ENCODE measurements around the gene NELL1. TPM values are rescaled to one million over a fixed set of nuclear protein-coding genes. Genes with fewer than 3 reads are reported as not detected.

Gene NELL1
- total and polyA plus RNA-seq, 3 experiments from 2014 or later: not detected

GRCh38 chr11:21372672-21373071 is 703.3 kb downstream of the NELL1 start:
- Mint-ChIP-seq H3K9me3 (peaks cover 0 to 20% (median 12%) of the 10 kb centered on the region in 5 donors), H3K27me3 (no peaks in the 10 kb centered on the region), H3K4me1 (no peaks in the 10 kb centered on the region), H3K27ac (no peak overlapping the region), H3K36me3 (no peaks in the 10 kb centered on the region), H3K4me3 (no peak overlapping the region)
- Histone ChIP-seq H3K4me1 (ENCODE audit: insufficient read depth, low read length) (no peaks in the 10 kb centered on the region), H3K4me3 (ENCODE audit: low read length) (no peak overlapping the region), H3K9me3 (ENCODE audit: low read length) (no peaks in the 10 kb centered on the region), H3K36me3 (ENCODE audit: insufficient read depth, low read length) (no peaks in the 10 kb centered on the region), H3K27me3 (ENCODE audit: insufficient read depth, low read length, poor library complexity, severe bottlenecking) (no peaks in the 10 kb centered on the region), H3K27ac (ENCODE audit: low read depth, low read length) (no peak overlapping the region)
- ChIA-PET CTCF (no interaction called here), POLR2A (no interaction called here)
- no peak for DNase-seq

GRCh38 chr11:21374376-21374775 is 705.0 kb downstream of the NELL1 start:
- no peak overlapping the region for H3K27ac ChIP-seq (ENCODE audit: low read depth, low read length)
- no peaks in the 10 kb centered on the region for H3K27me3 ChIP-seq (ENCODE audit: insufficient read depth, low read length, poor library complexity, severe bottlenecking)
- Mint-ChIP-seq H3K36me3 (no peaks in the 10 kb centered on the region), H3K27me3 (no peaks in the 10 kb centered on the region), H3K4me3 (no peak overlapping the region), H3K4me1 (no peaks in the 10 kb centered on the region), H3K9me3 (peaks cover 0 to 22% (median 14%) of the 10 kb centered on the region in 5 donors), H3K27ac (no peak overlapping the region)
- no peaks in the 10 kb centered on the region for H3K4me1 ChIP-seq (ENCODE audit: insufficient read depth, low read length)
- POLR2A ChIA-PET: no interaction called here
- no peaks in the 10 kb centered on the region for H3K9me3 ChIP-seq (ENCODE audit: low read length)
- no peak overlapping the region for H3K4me3 ChIP-seq (ENCODE audit: low read length)
- no peaks in the 10 kb centered on the region for H3K36me3 ChIP-seq (ENCODE audit: insufficient read depth, low read length)
- CTCF ChIA-PET: no interaction called here
- no peak for DNase-seq

GRCh38 chr11:21385669-21386440 is 716.5 kb downstream of the NELL1 start:
- H3K27ac Mint-ChIP-seq: no peak overlapping the region
- Histone ChIP-seq H3K4me3 (ENCODE audit: low read length) (no peak overlapping the region), H3K9me3 (ENCODE audit: low read length) (no peaks in the 10 kb centered on the region), H3K4me1 (ENCODE audit: insufficient read depth, low read length) (no peaks in the 10 kb centered on the region), H3K36me3 (ENCODE audit: insufficient read depth, low read length) (no peaks in the 10 kb centered on the region), H3K27me3 (ENCODE audit: insufficient read depth, low read length, poor library complexity, severe bottlenecking) (no peaks in the 10 kb centered on the region), H3K27ac (ENCODE audit: low read depth, low read length) (no peak overlapping the region)
- no peak overlapping the region for H3K4me3 Mint-ChIP-seq
- CTCF ChIA-PET: no interaction called here
- no peaks in the 10 kb centered on the region for H3K4me1 Mint-ChIP-seq
- DNase-seq: no peak
- H3K27me3 Mint-ChIP-seq: no peaks in the 10 kb centered on the region
- H3K9me3 Mint-ChIP-seq: peaks cover 6 to 47% (median 11%) of the 10 kb centered on the region in 5 donors
- H3K36me3 Mint-ChIP-seq: no peaks in the 10 kb centered on the region
- POLR2A ChIA-PET: no interaction called here

GRCh38 chr11:21390430-21390829 is 721.0 kb downstream of the NELL1 start:
- Histone ChIP-seq H3K27me3 (ENCODE audit: insufficient read depth, low read length, poor library complexity, severe bottlenecking) (no peaks in the 10 kb centered on the region), H3K4me1 (ENCODE audit: insufficient read depth, low read length) (no peaks in the 10 kb centered on the region), H3K27ac (ENCODE audit: low read depth, low read length) (no peak overlapping the region), H3K36me3 (ENCODE audit: insufficient read depth, low read length) (no peaks in the 10 kb centered on the region), H3K4me3 (ENCODE audit: low read length) (no peak overlapping the region), H3K9me3 (ENCODE audit: low read length) (no peaks in the 10 kb centered on the region)
- Mint-ChIP-seq H3K27ac (no peak overlapping the region), H3K36me3 (no peaks in the 10 kb centered on the region), H3K9me3 (peaks cover 9 to 32% (median 10%) of the 10 kb centered on the region in 5 donors), H3K4me3 (no peak overlapping the region), H3K4me1 (no peaks in the 10 kb centered on the region), H3K27me3 (no peaks in the 10 kb centered on the region)
- POLR2A ChIA-PET: no interaction called here
- DNase-seq: no peak
- CTCF ChIA-PET: no interaction called here

GRCh38 chr11:21396342-21397008 is 727.1 kb downstream of the NELL1 start:
- CTCF ChIA-PET: no interaction called here
- Mint-ChIP-seq H3K27me3 (no peaks in the 10 kb centered on the region), H3K36me3 (no peaks in the 10 kb centered on the region), H3K27ac (no peak overlapping the region), H3K4me1 (no peaks in the 10 kb centered on the region), H3K9me3 (peaks cover 5 to 37% (median 20%) of the 10 kb centered on the region in 5 donors), H3K4me3 (no peak overlapping the region)
- H3K27me3 ChIP-seq (ENCODE audit: insufficient read depth, low read length, poor library complexity, severe bottlenecking): no peaks in the 10 kb centered on the region
- H3K4me3 ChIP-seq (ENCODE audit: low read length): no peak overlapping the region
- POLR2A ChIA-PET: no interaction called here
- H3K9me3 ChIP-seq (ENCODE audit: low read length): no peaks in the 10 kb centered on the region
- H3K27ac ChIP-seq (ENCODE audit: low read depth, low read length): no peak overlapping the region
- DNase-seq: no peak
- no peaks in the 10 kb centered on the region for H3K36me3 ChIP-seq (ENCODE audit: insufficient read depth, low read length)
- H3K4me1 ChIP-seq (ENCODE audit: insufficient read depth, low read length): no peaks in the 10 kb centered on the region

GRCh38 chr11:21398195-21398594 is 728.8 kb downstream of the NELL1 start:
- Histone ChIP-seq H3K4me1 (ENCODE audit: insufficient read depth, low read length) (no peaks in the 10 kb centered on the region), H3K9me3 (ENCODE audit: low read length) (no peaks in the 10 kb centered on the region), H3K27me3 (ENCODE audit: insufficient read depth, low read length, poor library complexity, severe bottlenecking) (no peaks in the 10 kb centered on the region), H3K36me3 (ENCODE audit: insufficient read depth, low read length) (no peaks in the 10 kb centered on the region), H3K27ac (ENCODE audit: low read depth, low read length) (no peak overlapping the region), H3K4me3 (ENCODE audit: low read length) (no peak overlapping the region)
- Mint-ChIP-seq H3K27ac (no peak overlapping the region), H3K27me3 (no peaks in the 10 kb centered on the region), H3K4me3 (no peak overlapping the region), H3K36me3 (no peaks in the 10 kb centered on the region), H3K9me3 (peaks cover 5 to 42% (median 17%) of the 10 kb centered on the region in 5 donors), H3K4me1 (no peaks in the 10 kb centered on the region)
- POLR2A ChIA-PET: no interaction called here
- DNase-seq: no peak
- CTCF ChIA-PET: no interaction called here

- no peak overlapping the region for H3K4me3 Mint-ChIP-seq
- H3K4me1 ChIP-seq (ENCODE audit: insufficient read depth, low read length): no peaks in the 10 kb centered on the region
- CTCF ChIA-PET: no interaction called here
- no peaks in the 10 kb centered on the region for H3K27me3 Mint-ChIP-seq
- no peak overlapping the region for H3K27ac ChIP-seq (ENCODE audit: low read depth, low read length)
- no peak for DNase-seq
- no peaks in the 10 kb centered on the region for H3K36me3 ChIP-seq (ENCODE audit: insufficient read depth, low read length)
- H3K9me3 ChIP-seq (ENCODE audit: low read length): no peaks in the 10 kb centered on the region
- no peaks in the 10 kb centered on the region for H3K4me1 Mint-ChIP-seq
- no peaks in the 10 kb centered on the region for H3K27me3 ChIP-seq (ENCODE audit: insufficient read depth, low read length, poor library complexity, severe bottlenecking)
- no peak overlapping the region for H3K4me3 ChIP-seq (ENCODE audit: low read length)
- peaks cover 10 to 40% (median 15%) of the 10 kb centered on the region in 5 donors for H3K9me3 Mint-ChIP-seq
- POLR2A ChIA-PET: no interaction called here
- H3K27ac Mint-ChIP-seq: no peak overlapping the region
- H3K36me3 Mint-ChIP-seq: no peaks in the 10 kb centered on the region
These were observed 732.1 kb downstream of the NELL1 start for GRCh38 chr11:21401496-21401895.

GRCh38 chr11:21402274-21402673 is 732.9 kb downstream of the NELL1 start:
- Mint-ChIP-seq H3K36me3 (no peaks in the 10 kb centered on the region), H3K9me3 (peaks cover 10 to 37% (median 15%) of the 10 kb centered on the region in 5 donors), H3K27ac (no peak overlapping the region), H3K4me3 (no peak overlapping the region), H3K4me1 (no peaks in the 10 kb centered on the region), H3K27me3 (no peaks in the 10 kb centered on the region)
- no peaks in the 10 kb centered on the region for H3K27me3 ChIP-seq (ENCODE audit: insufficient read depth, low read length, poor library complexity, severe bottlenecking)
- H3K9me3 ChIP-seq (ENCODE audit: low read length): no peaks in the 10 kb centered on the region
- H3K27ac ChIP-seq (ENCODE audit: low read depth, low read length): no peak overlapping the region
- no peak overlapping the region for H3K4me3 ChIP-seq (ENCODE audit: low read length)
- no peak for DNase-seq
- ChIA-PET POLR2A (no interaction called here), CTCF (no interaction called here)
- H3K36me3 ChIP-seq (ENCODE audit: insufficient read depth, low read length): no peaks in the 10 kb centered on the region
- no peaks in the 10 kb centered on the region for H3K4me1 ChIP-seq (ENCODE audit: insufficient read depth, low read length)

All from CD8-positive, alpha-beta memory T cell (primary cell).